Stimulated activated CD4-positive, alpha-beta T cell treated with anti-CD3 and anti-CD28 coated beads, Interleukin-15, amount 100 ng/mL, for 1 hour (primary cell): ENCODE data around the gene PARL.
"Not testable (repeated sequence)": the region's sequence is repeated elsewhere in the genome, so short reads cannot be mapped to it uniquely, and the experiment has no call there.

Experiments
- DNase-seq, 2 donors: peaks; one replicate each; pipeline ENCODE4 v3.0.0-alpha.2; 2020; ENCODE audit warnings: low read depth in 1 of 2, low spot score in 1 of 2

Gene PARL

DNA sequence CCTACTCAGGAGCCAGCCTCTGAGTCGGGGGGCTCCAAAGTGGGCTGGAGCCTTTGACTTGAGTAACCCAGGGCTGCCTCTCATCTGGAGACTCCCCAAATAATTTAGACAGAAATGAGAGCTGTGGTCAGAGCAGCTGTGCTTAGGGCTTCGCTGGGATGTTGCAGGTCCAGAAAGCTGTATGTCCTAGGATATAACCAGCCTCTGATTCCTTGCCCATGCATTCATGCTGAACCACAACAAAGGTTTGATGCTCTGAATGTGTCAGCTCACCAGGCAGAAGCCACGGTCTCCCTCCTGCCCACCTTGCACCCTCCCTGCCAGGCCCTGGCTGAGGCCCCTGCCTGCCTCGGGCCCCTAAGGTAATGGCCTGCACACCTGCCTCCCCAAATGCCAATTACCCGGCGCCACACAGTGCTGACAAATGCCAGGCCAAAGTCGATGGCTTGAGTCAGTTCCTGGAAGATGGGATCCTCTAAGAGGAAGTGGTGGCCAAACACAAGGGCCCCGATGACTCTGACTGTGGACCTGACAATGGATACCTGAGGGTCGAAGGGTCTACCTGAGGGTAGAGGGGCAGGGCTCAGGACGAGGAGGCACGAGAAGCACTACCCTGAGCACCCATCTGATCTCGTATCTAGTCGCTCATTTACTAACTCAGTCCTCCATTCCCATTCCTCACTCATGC, 21.7 kb upstream of the PARL start:
- no peak for DNase-seq

DNA sequence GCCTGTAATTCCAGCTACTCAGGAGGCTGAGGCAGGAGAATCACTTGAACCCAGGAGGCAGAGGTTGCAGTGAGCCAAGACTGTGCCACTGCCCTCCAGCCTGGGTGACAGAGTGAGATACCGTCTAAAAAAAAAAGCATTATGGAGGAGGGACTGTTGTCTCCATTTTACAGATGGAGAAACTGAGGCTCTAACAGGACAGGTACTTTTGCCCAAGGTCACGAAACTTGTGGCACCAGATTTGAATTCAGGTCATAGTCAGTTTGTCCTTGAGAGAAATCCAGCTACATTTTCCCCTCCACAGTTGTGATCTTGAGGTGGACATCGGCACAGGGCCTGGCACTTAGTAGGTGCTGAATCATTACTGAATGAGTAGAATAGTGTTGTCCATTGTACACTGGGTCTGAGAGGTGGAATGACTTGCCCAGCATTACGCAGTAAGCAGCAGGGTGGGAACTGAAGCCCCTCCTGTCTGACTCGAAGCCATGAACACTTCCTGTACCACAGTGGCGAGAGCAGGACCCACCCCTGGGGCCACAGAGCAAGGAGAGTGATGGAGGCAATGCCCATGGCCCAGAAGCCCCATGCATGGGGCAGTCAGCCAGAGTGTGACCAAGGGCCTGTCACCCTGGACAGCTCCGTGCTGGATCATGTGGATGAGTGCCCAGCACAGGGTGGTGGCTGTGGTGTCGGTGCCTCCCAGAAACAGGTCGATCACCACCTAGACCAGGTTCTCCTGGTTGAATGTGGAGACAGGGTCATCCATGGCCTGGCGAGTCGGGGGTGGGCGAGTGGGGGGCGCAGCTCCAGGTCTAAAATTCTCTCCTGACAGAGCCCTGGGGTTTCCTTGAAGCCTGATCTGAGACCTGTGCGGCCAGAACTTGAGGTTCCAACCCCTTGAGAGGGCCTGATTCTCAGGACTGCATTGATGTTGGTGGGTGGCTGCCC, 20.4 kb upstream of the PARL start:
- DNase-seq = no peak

DNA sequence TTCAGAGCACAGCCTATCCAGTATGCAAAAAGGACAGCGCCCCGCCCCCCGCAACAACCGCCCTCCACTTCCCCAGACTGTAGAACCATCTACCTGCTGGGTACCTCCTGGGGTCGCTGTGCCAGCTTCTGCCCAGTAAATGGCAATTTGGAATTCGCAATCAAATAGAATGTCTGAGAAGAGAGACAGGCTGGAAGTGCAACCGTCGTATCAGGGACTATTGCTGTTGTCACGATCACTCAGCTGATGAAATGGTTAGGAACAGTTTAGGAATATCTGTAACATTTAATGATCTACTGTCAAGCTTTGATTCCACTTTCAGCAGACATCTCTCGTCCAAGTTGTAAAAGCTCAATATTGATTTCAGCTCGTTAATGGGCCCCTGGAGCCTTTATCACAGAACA, 13.3 kb upstream of the PARL start:
- DNase-seq = no peak

DNA sequence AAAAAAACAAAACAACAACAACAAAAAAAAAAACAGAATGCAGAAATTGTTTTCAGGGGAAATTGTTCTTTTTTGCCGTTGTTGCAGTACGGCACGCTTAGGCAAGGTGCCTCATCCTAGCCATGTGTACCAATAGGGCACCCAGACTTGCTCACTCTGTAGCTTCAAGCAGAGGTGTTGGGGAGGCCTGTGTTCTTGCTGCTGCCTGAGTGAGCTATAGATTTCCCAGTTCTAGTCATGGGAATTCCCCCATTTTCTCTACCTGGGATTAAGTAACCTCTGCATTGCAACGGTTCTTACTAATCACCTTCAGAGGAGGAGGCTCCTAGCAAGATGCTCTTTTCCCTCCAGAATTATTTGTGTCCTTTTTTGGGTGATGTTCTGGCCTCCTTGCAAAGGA, 12.9 kb upstream of the PARL start:
- no peak for DNase-seq

GRCh38 chr3:183896610-183897009, 11.9 kb upstream of the PARL start:
- no peak for DNase-seq

DNA sequence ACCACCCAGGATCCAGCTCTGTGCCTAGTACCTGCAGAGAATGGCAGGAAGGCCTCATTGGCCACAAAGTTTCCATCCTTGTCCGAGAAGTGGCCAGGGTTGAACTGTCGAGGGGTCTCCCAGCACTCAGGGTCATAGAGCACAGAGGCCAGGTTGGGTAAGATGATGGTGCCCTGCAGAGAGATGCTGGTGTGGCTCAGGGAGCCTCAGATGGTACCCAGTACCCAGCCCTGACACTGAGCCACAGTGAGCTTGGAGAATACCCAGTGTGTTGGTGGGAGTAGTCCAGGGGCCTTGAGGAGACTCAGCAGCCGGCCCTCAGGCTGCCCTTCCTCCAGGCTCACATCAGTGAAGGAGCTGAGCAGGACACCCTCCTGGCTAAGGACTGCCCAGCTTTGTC, 11.5 kb upstream of the PARL start:
- DNase-seq = no peak

DNA sequence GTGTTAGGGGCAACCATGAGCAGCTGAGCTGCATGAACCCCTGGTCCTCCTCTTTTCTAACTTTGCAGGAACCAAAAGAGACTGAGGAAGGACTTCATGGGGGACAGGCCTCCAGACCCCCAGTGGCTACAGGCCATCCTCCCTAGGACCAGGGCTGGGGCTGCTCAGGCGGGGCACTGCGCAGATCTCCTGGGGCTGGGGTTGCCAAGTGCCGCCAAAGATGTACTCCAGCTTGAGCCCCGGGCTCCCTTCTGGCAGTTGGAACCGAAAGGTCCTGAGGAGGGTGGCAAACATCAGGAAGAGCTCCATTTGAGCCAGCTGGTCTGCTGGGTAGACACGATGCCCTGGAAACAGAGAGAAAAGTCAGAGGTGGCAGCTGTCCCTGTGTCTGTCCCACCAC, 11.1 kb upstream of the PARL start:
- DNase-seq = no peak

- no peak for DNase-seq
Observed at GRCh38 chr3:183895296-183895695, 10.6 kb upstream of the PARL start.

DNA sequence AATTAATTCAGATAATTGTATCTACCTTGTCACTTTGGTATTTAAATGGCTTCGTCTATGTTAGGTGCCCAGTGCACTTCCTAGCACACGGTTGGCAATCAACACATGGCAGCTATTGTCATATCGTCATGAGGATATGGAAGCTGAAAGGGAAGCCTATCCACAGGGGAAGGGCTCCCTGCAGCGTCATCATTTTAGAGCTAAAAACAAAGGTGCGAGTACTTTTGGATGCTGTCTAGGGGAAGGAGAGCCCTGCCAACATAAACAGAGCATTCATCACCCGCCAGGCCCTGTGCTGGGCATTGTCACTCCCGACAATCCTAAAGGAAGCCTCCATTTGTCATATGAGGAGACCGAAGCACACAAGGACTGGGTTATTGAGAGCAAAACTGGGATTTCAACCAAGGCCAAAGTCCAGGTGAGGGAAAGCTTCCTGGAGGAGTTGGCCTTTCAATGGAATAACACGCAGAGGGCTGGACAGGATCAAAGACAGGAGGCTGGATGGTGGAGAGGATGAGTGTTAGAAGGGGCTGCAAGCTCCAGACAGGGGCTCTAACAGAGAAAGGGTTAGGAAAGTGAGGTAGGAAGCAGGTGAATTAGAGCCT, 8.0 kb upstream of the PARL start:
- DNase-seq = no peak

DNA sequence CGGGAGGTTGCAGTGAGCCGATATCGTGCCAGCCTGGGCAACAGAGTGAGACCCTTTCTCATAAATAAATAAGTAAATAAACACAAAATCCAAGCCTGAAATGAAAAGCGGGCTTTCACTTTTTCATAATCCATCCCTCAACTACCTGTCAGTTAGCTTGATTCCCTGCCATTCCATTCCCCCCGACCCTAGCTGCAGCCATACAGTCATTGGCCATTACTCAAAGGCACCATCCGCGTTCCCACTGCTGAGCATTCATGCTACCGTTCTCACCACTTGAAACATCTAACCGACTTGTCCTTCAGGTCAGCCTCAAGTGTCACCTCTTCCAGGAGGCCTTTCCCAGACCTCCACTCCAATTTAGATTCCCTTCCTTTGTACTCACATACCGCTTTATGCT, 1.1 kb upstream of the PARL start:
- no peak for DNase-seq

DNA sequence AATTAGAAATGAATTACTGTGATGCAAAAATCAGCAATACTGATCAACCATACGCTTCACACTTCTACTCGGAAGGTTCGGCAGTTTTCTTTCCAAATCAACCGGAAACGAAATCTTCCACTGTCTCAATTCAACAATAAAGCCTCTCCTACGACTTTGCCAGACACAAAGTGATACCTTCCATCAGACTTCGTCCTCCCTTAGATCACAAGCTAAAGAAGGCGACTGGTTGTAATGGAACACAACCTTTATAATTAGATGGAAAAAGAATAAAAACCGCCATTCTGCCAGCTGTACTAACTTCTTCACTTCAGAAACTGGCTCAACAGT, 618 bp downstream of the PARL start:
- DNase-seq = no peak

DNA sequence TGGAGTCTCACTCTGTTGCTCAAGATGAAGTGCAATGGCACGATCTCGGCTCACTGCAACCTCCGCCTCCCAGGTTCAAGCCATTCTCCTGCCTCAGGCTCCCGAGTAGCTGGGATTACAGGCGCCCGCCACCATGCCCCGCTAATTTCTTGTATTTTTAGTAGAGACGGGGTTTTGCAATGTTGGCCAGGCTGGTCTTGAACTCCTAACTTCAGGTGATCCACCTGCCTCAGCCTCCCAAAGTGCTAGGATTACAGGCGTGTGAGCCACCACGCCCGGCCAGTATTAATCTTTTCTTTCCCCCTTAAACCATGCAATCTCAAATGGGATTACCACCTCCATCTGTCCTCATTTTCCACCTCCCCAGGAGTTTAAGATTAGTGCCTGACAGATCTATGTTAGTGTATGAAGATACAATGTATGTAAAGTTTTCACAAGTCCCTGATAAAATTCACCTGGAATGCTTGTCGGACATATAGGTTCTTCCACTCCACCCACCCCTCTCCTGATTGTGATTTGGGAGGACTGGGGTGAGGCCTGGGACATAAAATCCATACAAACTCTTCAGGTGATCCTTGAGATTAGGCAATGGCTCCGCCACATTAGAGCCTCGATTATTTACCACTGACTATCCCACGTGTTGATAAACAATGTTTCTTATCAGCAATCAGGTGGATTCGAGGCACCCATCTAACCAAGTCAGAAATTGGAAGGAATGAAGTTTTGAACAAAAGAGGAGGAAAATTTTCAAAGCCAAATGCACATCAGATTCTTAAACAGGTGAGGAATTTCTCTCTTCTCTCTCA, 1.2 kb downstream of the PARL start:
- DNase-seq = no peak

DNA sequence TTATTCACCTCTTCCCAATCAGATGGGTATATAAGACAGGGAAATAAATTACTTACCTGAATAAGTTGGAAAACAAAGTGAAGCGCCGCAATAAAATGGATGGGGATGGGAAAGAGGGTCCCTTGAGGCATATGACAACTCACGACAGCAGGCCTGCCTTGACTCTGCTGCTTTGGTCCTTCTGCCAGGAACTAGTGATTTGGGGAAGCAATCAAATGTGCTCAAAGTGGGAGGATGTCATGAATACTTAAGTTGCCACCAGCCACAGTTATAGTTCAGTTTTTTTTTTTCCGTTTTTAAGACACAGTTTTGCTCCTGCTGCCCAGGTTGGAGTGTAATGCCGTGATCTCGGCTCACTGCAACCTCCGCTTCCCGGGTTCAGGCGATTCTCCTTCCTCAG, 4.6 kb downstream of the PARL start:
- DNase-seq = no peak

DNA sequence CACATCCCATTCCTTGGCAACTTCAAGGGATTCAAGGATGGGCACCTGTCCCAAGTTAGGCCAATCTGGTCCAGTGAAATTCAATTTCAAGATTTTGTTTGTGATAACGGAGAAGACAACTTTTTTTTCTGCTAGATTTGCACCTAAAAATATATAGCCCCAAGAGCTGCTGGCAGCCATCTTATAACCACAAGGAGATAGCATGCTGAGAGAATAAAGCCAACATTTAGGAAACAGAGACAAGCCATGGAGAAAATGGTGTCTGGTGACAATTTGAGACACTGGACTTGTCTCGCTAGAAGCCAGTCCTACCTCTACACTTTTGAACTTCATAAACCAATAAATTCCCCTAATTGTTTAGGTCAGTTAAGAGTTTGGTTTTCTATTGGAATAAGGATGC, 5.4 kb downstream of the PARL start:
- DNase-seq = no peak

DNA sequence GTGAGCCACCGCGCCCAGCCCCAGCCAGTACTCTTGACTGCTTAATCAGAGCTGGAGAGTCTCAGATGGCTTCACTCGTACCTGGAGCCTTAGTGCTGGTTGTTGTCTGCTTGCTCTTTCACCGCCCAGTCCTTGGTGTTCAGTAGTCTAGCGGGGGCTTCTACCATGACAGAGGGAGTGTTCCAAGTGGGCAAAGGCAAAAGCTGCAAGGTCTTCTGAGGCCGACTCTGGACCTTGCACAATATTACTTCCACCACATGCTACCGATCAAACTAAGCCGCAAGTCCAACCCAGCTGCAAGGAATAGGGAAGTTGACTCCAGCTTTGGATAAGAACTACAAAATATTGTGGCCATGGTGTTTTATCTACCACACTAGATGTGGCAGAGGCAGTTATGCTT, 6.6 kb downstream of the PARL start:
- no peak for DNase-seq

DNA sequence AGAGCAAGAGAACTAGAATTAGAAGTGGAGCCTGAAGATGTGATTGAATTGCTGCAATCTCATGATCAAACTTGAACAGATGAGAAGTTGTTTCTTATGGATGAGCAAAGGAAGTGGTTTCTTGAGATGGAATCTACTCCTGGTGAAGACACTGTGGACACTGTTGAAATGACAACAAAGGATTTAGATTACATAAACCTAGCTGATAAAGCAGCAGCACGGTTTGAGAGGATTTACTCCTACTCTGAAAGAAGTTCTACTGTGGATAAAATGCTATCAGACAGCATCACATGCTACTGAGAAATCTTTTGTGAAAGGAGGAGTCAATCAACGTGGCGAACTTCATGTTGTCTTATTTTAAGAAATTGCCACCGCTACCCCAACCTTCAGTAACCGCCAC, 7.5 kb downstream of the PARL start:
- DNase-seq = not testable (repeated sequence)

GRCh38 chr3:183875411-183875810, 9.3 kb downstream of the PARL start:
- DNase-seq = no peak

GRCh38 chr3:183873914-183874313, 10.8 kb downstream of the PARL start:
- no peak for DNase-seq

DNA sequence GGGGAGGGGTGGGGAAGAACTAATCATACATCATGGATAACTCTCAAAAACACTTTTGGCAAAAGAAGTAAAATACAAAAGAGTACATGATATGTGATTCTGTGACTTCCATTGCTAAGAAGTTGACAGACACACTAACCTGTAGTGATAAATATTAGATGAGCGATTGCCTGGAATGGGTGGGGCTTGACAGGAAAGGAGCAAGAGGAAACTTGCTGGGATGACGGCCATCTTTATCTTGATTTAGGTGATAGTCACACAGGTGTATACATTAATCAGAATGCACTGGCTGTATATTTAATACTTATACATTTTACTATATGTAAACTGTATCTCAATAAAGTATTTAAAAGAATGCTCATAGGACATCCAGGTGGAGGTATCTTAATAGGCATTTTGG, 13.1 kb downstream of the PARL start:
- no peak for DNase-seq

GRCh38 chr3:183870563-183870962, 14.1 kb downstream of the PARL start:
- no peak for DNase-seq

- no peak for DNase-seq
Observed at GRCh38 chr3:183868796-183869195, 15.9 kb downstream of the PARL start.

DNA sequence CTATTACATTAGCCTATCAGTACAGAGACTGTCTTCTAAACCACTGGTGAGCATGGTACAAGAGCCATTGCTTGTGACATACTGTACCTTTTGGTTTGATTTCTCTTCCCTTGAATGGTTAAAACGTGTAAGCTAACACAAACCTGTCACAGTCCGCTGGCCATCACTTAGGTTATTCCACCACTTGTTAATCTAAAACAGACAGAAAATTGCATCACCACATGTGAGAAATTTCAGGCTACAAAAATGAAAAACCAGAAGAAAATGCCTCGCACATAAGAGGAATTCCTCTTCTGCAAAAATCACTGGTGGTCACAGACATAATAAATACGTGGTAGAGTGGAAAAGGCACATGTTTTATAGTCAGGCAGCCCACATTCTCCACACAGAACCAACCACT, 22.1 kb downstream of the PARL start:
- DNase-seq = no peak
